Pancreas (tissue), 10 donors: ENCODE measurements around the gene MEOX2. TPM values are rescaled to one million over a fixed set of nuclear protein-coding genes. Genes with fewer than 3 reads are reported as not detected.

ENCODE experiments used
- ATAC-seq, 4 donors: fragments of 200-7000 bp; cut with Tn5 transposase; one replicate each; pipeline versions ENCODE4 v1.8.0 to v1.9.1; 2020; ENCODE audit warnings: mild to moderate bottlenecking in 4 of 4, moderate library complexity in 4 of 4
- DNase-seq, 6 donors: peaks; one replicate each; pipeline ENCODE4 v3.0.0-alpha.2; 2020
- FAIRE-seq: peaks from 2 replicates; lab custom pipeline; 2012; peaks lifted over from hg19 to GRCh38; lab: Jason Lieb, UNC
- H3K27ac ChIP-seq, 4 donors: fragments of 200-600 bp; sonication (generic); 1 replicate in 3 of 4; 2 replicates in 1 of 4; pipeline versions ENCODE4 v1.5.0 to v1.8.0; 2020
- H3K27me3 ChIP-seq, 4 donors: fragments of 200-600 bp; one replicate each; pipeline ENCODE4 v1.8.0; 2021
- H3K36me3 ChIP-seq, 3 donors: fragments of 200-600 bp; sonication (generic) in 1 of 3; one replicate each; pipeline versions ENCODE4 v1.5.0 to v1.8.0; 2020 to 2021
- H3K4me1 ChIP-seq, 3 donors: fragments of 200-600 bp; one replicate each; pipeline ENCODE4 v1.8.0; 2021
- H3K4me3 ChIP-seq, 4 donors: fragments of 200-600 bp; sonication (generic) in 2 of 4; one replicate each; pipeline versions ENCODE4 v1.5.0 to v1.8.0; 2020 to 2021
- H3K9me3 ChIP-seq, 4 donors: fragments of 200-600 bp; one replicate each; pipeline ENCODE4 v1.8.0; 2021
- CTCF ChIP-seq, 4 donors: fragments of 200-600 bp; sonication (generic) in 3 of 4; IDR thresholded peaks; one replicate each; pipeline versions ENCODE4 v1.5.0 to v1.8.0; 2021; ENCODE audit warnings: antibody characterized with exemption in 4 of 4
- WGBS, 2 donors: extraction: QIAGEN DNeasy Blood & Tissue Kit; methylation state at CpG; one replicate each; pipeline ENCODE4 v1.1.7; 2013; 5-methylcytosine and 5-hydroxymethylcytosine counted together
- intact Hi-C, 3 donors: fragments of 100-400 bp; cut with DNase I; formaldehyde crosslinking; loops; one replicate each; pipeline versions ENCODE4 v1.11.1 to v1.14.2; 2022
- polyA plus RNA-seq, 2 donors: library from polyadenylated mRNA; stranded (reverse); fragments of 200-250 nt; gene quantifications; one replicate each; pipeline ENCODE4 v1.2.3, GENCODE V29; 2013
- total RNA-seq, 6 donors: library from RNA; stranded (reverse); fragmentation: NEBNext Ultra II Directional in 4 of 6; extraction: Animal tissue kit (Norgen Biotek cat#: 25700) in 4 of 6; gene quantifications; one replicate each; pipeline versions ENCODE4 v1.2.1 to v1.2.4, GENCODE V29; 2021 to 2023
- donor health status: healthy with polysubstance abuse.
- donor health status: DM: no; HTN: no; CAD: no; lungs with moderate emphysema.
- donor health status: DM: no; HTN: no; CAD: no.
- donor health status: control.
- donor health status: control.
- donor health status: Bipolar disorder and iron deficiency.
- donor health status: DM: yes; HTN: yes; CAD: no.
- donor health status: DM: no; HTN: no; CAD: no.
- donor health status: DM: no; HTN: no; CAD: no.
- donor health status: DM: yes; HTN: yes; CAD: no.

MEOX2 gene
- total and polyA plus RNA-seq, 8 donors = 0.24 to 2.9 (median 1.2) TPM

GRCh38 chr7:15703732-15704131 is 17.2 kb upstream of the MEOX2 start:
- no peak for TF ChIP-seq CTCF (IDR thresholded peaks at IDR 0.05)
- DNase-seq (no peak), ATAC-seq (no peak), FAIRE-seq (no peak)
- 71 to 75% methylated on average over 1 of the region's 1 CpG for WGBS, 2 donors
- H3K9me3 ChIP-seq = no peaks in the 10 kb centered on the region
- H3K27ac ChIP-seq = no peak overlapping the region
- no peaks in the 10 kb centered on the region for H3K4me1 ChIP-seq
- no peak overlapping the region for H3K4me3 ChIP-seq
- intact Hi-C loops = no loop called here
- no peaks in the 10 kb centered on the region for H3K27me3 ChIP-seq
- no peaks in the 10 kb centered on the region for H3K36me3 ChIP-seq

- ATAC-seq (no peak), FAIRE-seq (no peak), DNase-seq (no peak)
- Histone ChIP-seq H3K4me3 (no peak overlapping the region), H3K4me1 (no peaks in the 10 kb centered on the region), H3K9me3 (no peaks in the 10 kb centered on the region), H3K36me3 (no peaks in the 10 kb centered on the region), H3K27ac (no peak overlapping the region), H3K27me3 (peaks cover 0 to 19% (median 3%) of the 10 kb centered on the region in 4 donors)
- intact Hi-C loops = no loop called here
- 82 to 93% methylated on average over 5 of the region's 5 CpGs for WGBS, 2 donors
- TF ChIP-seq CTCF (IDR thresholded peaks at IDR 0.05) = no peak
These were observed 6.1 kb upstream of the MEOX2 start for GRCh38 chr7:15692501-15693020.

DNA sequence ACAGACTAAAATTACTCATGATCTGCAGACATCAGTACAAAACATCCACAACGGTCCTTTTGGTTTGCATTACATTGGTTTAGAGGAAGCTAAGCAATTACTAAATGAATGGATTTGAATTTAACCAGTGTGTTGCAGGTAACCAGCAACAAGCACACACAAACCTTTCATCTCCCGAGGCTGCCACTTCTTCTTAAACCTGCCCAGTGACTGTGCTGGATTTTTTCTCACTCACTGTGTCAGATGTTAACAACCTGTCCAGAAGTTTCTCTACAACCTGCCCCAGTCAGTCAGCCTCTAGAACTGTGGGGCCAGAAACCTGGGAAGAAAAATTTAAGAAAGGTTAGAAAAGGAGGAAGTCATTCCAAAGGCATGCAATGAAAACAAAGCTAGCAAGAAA is 2.4 kb upstream of the MEOX2 start:
- FAIRE-seq = no peak
- H3K4me1 ChIP-seq = no peaks in the 10 kb centered on the region
- H3K36me3 ChIP-seq = no peaks in the 10 kb centered on the region
- H3K27ac ChIP-seq = no peak overlapping the region
- WGBS, 2 donors = 14 to 16% methylated on average over 2 of the region's 2 CpGs
- H3K4me3 ChIP-seq = no peak overlapping the region
- intact Hi-C loops = no loop called here
- peaks cover 0 to 37% (median 6%) of the 10 kb centered on the region in 4 donors for H3K27me3 ChIP-seq
- DNase-seq = no peak
- no peak for ATAC-seq
- TF ChIP-seq CTCF (IDR thresholded peaks at IDR 0.05) = no peak
- no peaks in the 10 kb centered on the region for H3K9me3 ChIP-seq

DNA sequence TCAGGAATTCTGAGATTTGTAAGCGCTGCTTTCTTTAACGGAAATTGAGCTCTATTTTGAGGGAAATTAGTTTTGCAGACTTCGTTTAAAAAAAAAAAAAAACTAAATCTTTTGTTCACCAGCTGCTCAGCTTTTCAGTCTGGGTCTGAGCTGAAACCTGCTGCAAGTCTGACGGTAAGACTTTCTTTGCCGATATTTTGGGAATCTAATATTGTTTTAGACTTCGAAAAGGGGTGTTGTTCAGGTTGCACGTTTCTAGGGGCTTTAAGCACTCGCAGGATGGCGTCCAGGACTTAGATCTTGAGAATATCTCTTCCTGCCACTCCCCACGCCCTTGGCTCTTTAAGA is 1.8 kb upstream of the MEOX2 start:
- no peaks in the 10 kb centered on the region for H3K9me3 ChIP-seq
- TF ChIP-seq CTCF (IDR thresholded peaks at IDR 0.05) = no peak
- peak overlapping the region in 1 of 4 donors; percentile 35 for H3K4me3 ChIP-seq
- FAIRE-seq (no peak), ATAC-seq (no peak), DNase-seq (no peak)
- H3K4me1 ChIP-seq = no peaks in the 10 kb centered on the region
- intact Hi-C loops = no loop called here
- H3K27me3 ChIP-seq = peaks cover 0 to 43% (median 7%) of the 10 kb centered on the region in 4 donors
- 7% methylated on average over 10 of the region's 10 CpGs for WGBS, 2 donors
- H3K27ac ChIP-seq = no peak overlapping the region
- H3K36me3 ChIP-seq = no peaks in the 10 kb centered on the region

GRCh38 chr7:15687546-15688278 is 1.2 kb upstream of the MEOX2 start:
- whole genome bisulfite sequencing, 2 donors = 7 to 8% methylated on average over 21 of the region's 21 CpGs
- Histone ChIP-seq H3K4me1 (no peaks in the 10 kb centered on the region), H3K9me3 (no peaks in the 10 kb centered on the region), H3K27me3 (peaks cover 0 to 47% (median 9%) of the 10 kb centered on the region in 4 donors), H3K27ac (no peak overlapping the region), H3K4me3 (peak overlapping the region in 1 of 4 donors; percentile 35), H3K36me3 (no peaks in the 10 kb centered on the region)
- ATAC-seq = no peak
- peak in 1 of 6 donors; percentile 21 for DNase-seq
- no peak for FAIRE-seq
- TF ChIP-seq CTCF (IDR thresholded peaks at IDR 0.05) = no peak
- intact Hi-C loops = no loop called here
